ENCODE measurements around the gene TH.

The TH gene

GRCh38 chr11:2217211-2218030 is 45.8 kb upstream of the TH start:
- Histone ChIP-seq H3K27me3 (replicated peaks) (peaks cover 20% of the 10 kb centered on the region), H3K4me3 (ENCODE audit: low read depth, low read length) (no peak overlapping the region), H3K36me3 (replicated peaks) (no peaks in the 10 kb centered on the region), H3K27ac (no peak overlapping the region)
- DNase-seq = no peak
- in situ Hi-C loops (cut with HindIII; ENCODE audit: low pct_ligation_motif_present, low sequenced_read_pairs) = no loop called here
- TF ChIP-seq CTCF (IDR thresholded peaks at IDR 0.05; ENCODE audit: low read depth, low read length, missing control alignments) = no peak

GRCh38 chr11:2216400-2217064 is 44.9 kb upstream of the TH start:
- TF ChIP-seq CTCF (IDR thresholded peaks at IDR 0.05; ENCODE audit: low read depth, low read length, missing control alignments) = no peak
- DNase-seq = no peak
- H3K27ac ChIP-seq = no peak overlapping the region
- peaks cover 19% of the 10 kb centered on the region for H3K27me3 ChIP-seq (replicated peaks)
- H3K4me3 ChIP-seq (ENCODE audit: low read depth, low read length) = no peak overlapping the region
- H3K36me3 ChIP-seq (replicated peaks) = no peaks in the 10 kb centered on the region
- in situ Hi-C loops (cut with HindIII; ENCODE audit: low pct_ligation_motif_present, low sequenced_read_pairs) = no loop called here

- TF ChIP-seq CTCF (IDR thresholded peaks at IDR 0.05; ENCODE audit: low read depth, low read length, missing control alignments) = no peak
- H3K4me3 ChIP-seq (ENCODE audit: low read depth, low read length) = no peak overlapping the region
- no peak for DNase-seq
- H3K27me3 ChIP-seq (replicated peaks) = peaks cover 19% of the 10 kb centered on the region
- in situ Hi-C loops (cut with HindIII; ENCODE audit: low pct_ligation_motif_present, low sequenced_read_pairs) = no loop called here
- H3K27ac ChIP-seq = no peak overlapping the region
- no peaks in the 10 kb centered on the region for H3K36me3 ChIP-seq (replicated peaks)
Measured at GRCh38 chr11:2215561-2216399, 44.2 kb upstream of the TH start.

GRCh38 chr11:2215230-2215560 is 43.6 kb upstream of the TH start:
- no peak for DNase-seq
- in situ Hi-C loops (cut with HindIII; ENCODE audit: low pct_ligation_motif_present, low sequenced_read_pairs) = no loop called here
- no peaks in the 10 kb centered on the region for H3K36me3 ChIP-seq (replicated peaks)
- H3K27me3 ChIP-seq (replicated peaks) = peaks cover 19% of the 10 kb centered on the region
- H3K4me3 ChIP-seq (ENCODE audit: low read depth, low read length) = no peak overlapping the region
- no peak overlapping the region for H3K27ac ChIP-seq
- TF ChIP-seq CTCF (IDR thresholded peaks at IDR 0.05; ENCODE audit: low read depth, low read length, missing control alignments) = no peak

- TF ChIP-seq CTCF (IDR thresholded peaks at IDR 0.05; ENCODE audit: low read depth, low read length, missing control alignments) = no peak
- Histone ChIP-seq H3K27me3 (replicated peaks) (peaks cover 16% of the 10 kb centered on the region), H3K36me3 (replicated peaks) (no peaks in the 10 kb centered on the region), H3K4me3 (ENCODE audit: low read depth, low read length) (no peak overlapping the region), H3K27ac (no peak overlapping the region)
- DNase-seq = no peak
- in situ Hi-C loops (cut with HindIII; ENCODE audit: low pct_ligation_motif_present, low sequenced_read_pairs) = no loop called here
Measured at GRCh38 chr11:2214527-2215229, 43.1 kb upstream of the TH start.

Data from brain microvascular endothelial cell (primary cell).